SH-SY5Y (cell line): ENCODE results near the gene NFATC3.

Experiments used
- GATA2 ChIP-seq: IDR thresholded peaks from 2 replicates; pipeline ENCODE4 v1.6.1; 2011; ENCODE audit warnings: mild to moderate bottlenecking, low read depth, low read length
- GATA3 ChIP-seq: IDR thresholded peaks from 2 replicates; pipeline ENCODE4 v1.6.1; 2011; ENCODE audit warnings: low read depth, mild to moderate bottlenecking, low read length, moderate library complexity

- no peak for TF ChIP-seq GATA2
- TF ChIP-seq GATA3, result no peak
These were observed 19.4 kb upstream of the NFATC3 start for GRCh38 chr16:68065716-68066305.
